ENCODE results near the gene LPAR6. TPM values are rescaled to one million over a fixed set of nuclear protein-coding genes. Genes with fewer than 3 reads are reported as not detected.
"Not testable (repeated sequence)": the region's sequence is repeated elsewhere in the genome, so short reads cannot be mapped to it uniquely, and the experiment has no call there.

Gene LPAR6
- total RNA-seq, 2 experiments from 2014 or later = not detected

DNA sequence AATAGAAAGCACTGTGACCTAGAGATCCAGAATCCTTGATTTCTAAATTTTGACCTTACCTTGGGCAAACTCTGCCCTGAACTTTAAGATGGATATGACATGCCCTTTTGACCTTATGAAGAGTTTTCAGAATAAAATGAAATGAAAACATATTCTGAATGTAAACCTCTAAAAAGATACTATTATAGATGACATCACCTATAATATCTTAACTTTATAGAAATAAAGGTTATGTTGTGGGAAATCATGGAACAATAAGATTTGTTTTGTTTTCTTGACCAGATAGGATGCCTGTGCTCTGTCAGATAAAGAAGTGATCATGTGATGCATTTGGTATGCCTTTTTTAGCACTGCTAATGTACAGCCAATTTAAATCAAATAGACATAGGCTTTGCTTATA, 13.1 kb upstream of the LPAR6 start:
- H3K27ac ChIP-seq (ENCODE audit: low read depth, low read length, poor library complexity, severe bottlenecking) = no peak overlapping the region
- H4K20me1 ChIP-seq (ENCODE audit: insufficient read depth, low read length) = no peaks in the 10 kb centered on the region
- BruUV-seq (replicated peaks) = no TSS peak
- intact Hi-C loops (cut with micrococcal nuclease; ENCODE audit: unreplicated experiment) = no loop called here
- no peak overlapping the region for H3K4me3 ChIP-seq (ENCODE audit: low read depth, low read length, poor library complexity, severe bottlenecking)
- ChIA-PET POLR2A (no interaction called here), CTCF (ENCODE audit: unreplicated experiment) (no interaction called here)
- H3K9me3 ChIP-seq (ENCODE audit: low read length) = no peaks in the 10 kb centered on the region
- H3K4me2 ChIP-seq (ENCODE audit: low read length) = no peak overlapping the region
- no peaks in the 10 kb centered on the region for H3K79me2 ChIP-seq (ENCODE audit: insufficient read depth, low read depth, low read length)
- H3K36me3 ChIP-seq (ENCODE audit: insufficient read depth, low read length) = peaks cover 6% of the 10 kb centered on the region
- H3K9me2 ChIP-seq (ENCODE audit: insufficient read depth, low read length) = no peaks in the 10 kb centered on the region
- no peak overlapping the region for H2AFZ ChIP-seq (ENCODE audit: low read length)
- no peak for DNase-seq (ENCODE audit: low spot score)
- peaks cover 5% of the 10 kb centered on the region for H3K4me1 ChIP-seq (ENCODE audit: insufficient read depth, low read length, poor library complexity, severe bottlenecking)
- TF ChIP-seq, protein P1, sequence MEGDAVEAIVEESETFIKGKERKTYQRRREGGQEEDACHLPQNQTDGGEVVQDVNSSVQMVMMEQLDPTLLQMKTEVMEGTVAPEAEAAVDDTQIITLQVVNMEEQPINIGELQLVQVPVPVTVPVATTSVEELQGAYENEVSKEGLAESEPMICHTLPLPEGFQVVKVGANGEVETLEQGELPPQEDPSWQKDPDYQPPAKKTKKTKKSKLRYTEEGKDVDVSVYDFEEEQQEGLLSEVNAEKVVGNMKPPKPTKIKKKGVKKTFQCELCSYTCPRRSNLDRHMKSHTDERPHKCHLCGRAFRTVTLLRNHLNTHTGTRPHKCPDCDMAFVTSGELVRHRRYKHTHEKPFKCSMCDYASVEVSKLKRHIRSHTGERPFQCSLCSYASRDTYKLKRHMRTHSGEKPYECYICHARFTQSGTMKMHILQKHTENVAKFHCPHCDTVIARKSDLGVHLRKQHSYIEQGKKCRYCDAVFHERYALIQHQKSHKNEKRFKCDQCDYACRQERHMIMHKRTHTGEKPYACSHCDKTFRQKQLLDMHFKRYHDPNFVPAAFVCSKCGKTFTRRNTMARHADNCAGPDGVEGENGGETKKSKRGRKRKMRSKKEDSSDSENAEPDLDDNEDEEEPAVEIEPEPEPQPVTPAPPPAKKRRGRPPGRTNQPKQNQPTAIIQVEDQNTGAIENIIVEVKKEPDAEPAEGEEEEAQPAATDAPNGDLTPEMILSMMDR (conservative IDR thresholded peaks at IDR 0.05; ENCODE audit: low read length) = no peak
- TF ChIP-seq EZH2phosphoT487 (IDR thresholded peaks at IDR 0.05; ENCODE audit: borderline replicate concordance, low read depth, low read length) = no peak

DNA sequence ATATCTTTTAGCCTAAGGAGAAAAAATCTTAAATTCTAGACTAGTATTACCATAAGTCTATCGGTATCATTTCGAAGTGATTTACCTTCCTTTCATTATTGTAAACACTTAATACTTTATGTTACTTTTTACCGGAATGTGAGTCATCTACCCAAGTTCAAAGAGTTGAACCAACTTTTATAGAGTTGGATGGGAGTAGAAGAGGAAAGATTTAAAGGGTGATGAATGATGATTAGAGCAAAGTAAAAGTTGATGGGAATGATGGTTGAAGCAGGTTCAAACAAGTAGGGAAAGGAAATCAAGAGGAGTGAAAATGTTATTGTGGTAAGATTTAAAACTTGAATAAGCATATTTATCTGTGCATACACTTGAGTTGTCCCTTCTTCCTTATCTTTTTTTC, 11.3 kb upstream of the LPAR6 start:
- H3K9me3 ChIP-seq (ENCODE audit: low read length) = no peaks in the 10 kb centered on the region
- H2AFZ ChIP-seq (ENCODE audit: low read length) = no peak overlapping the region
- no peak overlapping the region for H3K27ac ChIP-seq (ENCODE audit: low read depth, low read length, poor library complexity, severe bottlenecking)
- H3K36me3 ChIP-seq (ENCODE audit: insufficient read depth, low read length) = peaks cover 6% of the 10 kb centered on the region
- H3K4me2 ChIP-seq (ENCODE audit: low read length) = no peak overlapping the region
- CTCF ChIA-PET (ENCODE audit: unreplicated experiment) = no interaction called here
- H3K4me3 ChIP-seq (ENCODE audit: low read depth, low read length, poor library complexity, severe bottlenecking) = no peak overlapping the region
- H3K9me2 ChIP-seq (ENCODE audit: insufficient read depth, low read length) = no peaks in the 10 kb centered on the region
- H3K79me2 ChIP-seq (ENCODE audit: insufficient read depth, low read depth, low read length) = no peaks in the 10 kb centered on the region
- no peaks in the 10 kb centered on the region for H3K4me1 ChIP-seq (ENCODE audit: insufficient read depth, low read length, poor library complexity, severe bottlenecking)
- intact Hi-C loops (cut with micrococcal nuclease; ENCODE audit: unreplicated experiment) = no loop called here
- no peak for DNase-seq (ENCODE audit: low spot score)
- TF ChIP-seq, protein P1 (conservative IDR thresholded peaks at IDR 0.05; ENCODE audit: low read length) = no peak
- TF ChIP-seq EZH2phosphoT487 (IDR thresholded peaks at IDR 0.05; ENCODE audit: borderline replicate concordance, low read depth, low read length) = no peak
- BruUV-seq (replicated peaks) = no TSS peak
- no peaks in the 10 kb centered on the region for H4K20me1 ChIP-seq (ENCODE audit: insufficient read depth, low read length)
- POLR2A ChIA-PET = no interaction called here

DNA sequence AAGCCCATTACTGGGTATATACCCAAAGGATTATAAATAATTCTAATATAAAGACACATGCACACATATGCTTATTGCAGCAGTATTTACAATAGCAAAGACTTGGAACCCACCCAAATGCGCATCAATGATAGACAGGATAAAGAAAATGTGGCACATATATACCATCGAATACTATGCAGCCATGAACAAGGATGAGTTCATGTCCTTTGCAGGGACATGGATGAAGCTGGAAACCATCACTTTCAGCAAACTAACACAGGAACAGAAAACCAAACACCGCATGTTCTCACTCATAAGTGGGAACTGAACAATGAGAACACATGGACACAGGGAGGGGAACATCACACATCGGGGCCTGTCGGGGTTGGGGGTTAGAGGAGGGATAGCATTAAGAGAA, 9.1 kb upstream of the LPAR6 start:
- H2AFZ ChIP-seq (ENCODE audit: low read length); H4K20me1 ChIP-seq (ENCODE audit: insufficient read depth, low read length); H3K4me2 ChIP-seq (ENCODE audit: low read length); BruUV-seq (replicated peaks); H3K27ac ChIP-seq (ENCODE audit: low read depth, low read length, poor library complexity, severe bottlenecking); H3K9me2 ChIP-seq (ENCODE audit: insufficient read depth, low read length); CTCF ChIA-PET (ENCODE audit: unreplicated experiment); H3K9me3 ChIP-seq (ENCODE audit: low read length); intact Hi-C loops (cut with micrococcal nuclease; ENCODE audit: unreplicated experiment); H3K4me1 ChIP-seq (ENCODE audit: insufficient read depth, low read length, poor library complexity, severe bottlenecking); H3K4me3 ChIP-seq (ENCODE audit: low read depth, low read length, poor library complexity, severe bottlenecking); H3K79me2 ChIP-seq (ENCODE audit: insufficient read depth, low read depth, low read length); DNase-seq (ENCODE audit: low spot score); POLR2A ChIA-PET: not testable (repeated sequence)
- H3K36me3 ChIP-seq (ENCODE audit: insufficient read depth, low read length) = peaks cover 13% of the 10 kb centered on the region
